ENCODE results near the gene DNAH8. TPM values are rescaled to one million over a fixed set of nuclear protein-coding genes. Genes with fewer than 3 reads are reported as not detected.

The DNAH8 gene
- total RNA-seq, 1 donor from 2014 or later = 0.05 TPM

GRCh38 chr6:39053854-39054576, 338.9 kb downstream of the DNAH8 start:
- peaks cover 3% of the 10 kb centered on the region for H3K4me1 Mint-ChIP-seq (ENCODE audit: low read depth)
- H3K4me3 Mint-ChIP-seq (ENCODE audit: unreplicated experiment) = no peak overlapping the region
- TF ChIP-seq CTCF (IDR thresholded peaks at IDR 0.05) = no peak
- H3K27me3 Mint-ChIP-seq (ENCODE audit: low read depth) = peaks cover 70% of the 10 kb centered on the region
- H3K27ac Mint-ChIP-seq (ENCODE audit: unreplicated experiment) = no peak overlapping the region
- peak; percentile 59 for DNase-seq (ENCODE audit: low spot score)
- no peaks in the 10 kb centered on the region for H3K36me3 Mint-ChIP-seq (ENCODE audit: low read depth)
- H3K9me3 Mint-ChIP-seq (ENCODE audit: low read depth) = no peaks in the 10 kb centered on the region

GRCh38 chr6:39054577-39055142, 339.5 kb downstream of the DNAH8 start:
- Mint-ChIP-seq H3K36me3 (ENCODE audit: low read depth) (no peaks in the 10 kb centered on the region), H3K4me1 (ENCODE audit: low read depth) (no peaks in the 10 kb centered on the region), H3K27me3 (ENCODE audit: low read depth) (peaks cover 68% of the 10 kb centered on the region), H3K27ac (ENCODE audit: unreplicated experiment) (no peak overlapping the region), H3K4me3 (ENCODE audit: unreplicated experiment) (no peak overlapping the region), H3K9me3 (ENCODE audit: low read depth) (no peaks in the 10 kb centered on the region)
- DNase-seq (ENCODE audit: low spot score) = peak; percentile 56
- no peak for TF ChIP-seq CTCF (IDR thresholded peaks at IDR 0.05)

- H3K9me3 Mint-ChIP-seq (ENCODE audit: low read depth) = no peaks in the 10 kb centered on the region
- TF ChIP-seq CTCF (IDR thresholded peaks at IDR 0.05) = no peak
- no peaks in the 10 kb centered on the region for H3K36me3 Mint-ChIP-seq (ENCODE audit: low read depth)
- H3K4me3 Mint-ChIP-seq (ENCODE audit: unreplicated experiment) = no peak overlapping the region
- peaks cover 68% of the 10 kb centered on the region for H3K27me3 Mint-ChIP-seq (ENCODE audit: low read depth)
- H3K27ac Mint-ChIP-seq (ENCODE audit: unreplicated experiment) = peak overlapping the region; percentile 43
- no peak for DNase-seq (ENCODE audit: low spot score)
- H3K4me1 Mint-ChIP-seq (ENCODE audit: low read depth) = no peaks in the 10 kb centered on the region
Observed at GRCh38 chr6:39055661-39056060, 340.6 kb downstream of the DNAH8 start.

- H3K27ac Mint-ChIP-seq (ENCODE audit: unreplicated experiment) = no peak overlapping the region
- H3K27me3 Mint-ChIP-seq (ENCODE audit: low read depth) = peaks cover 66% of the 10 kb centered on the region
- H3K36me3 Mint-ChIP-seq (ENCODE audit: low read depth) = no peaks in the 10 kb centered on the region
- no peak for DNase-seq (ENCODE audit: low spot score)
- no peak for TF ChIP-seq CTCF (IDR thresholded peaks at IDR 0.05)
- H3K4me1 Mint-ChIP-seq (ENCODE audit: low read depth) = no peaks in the 10 kb centered on the region
- no peak overlapping the region for H3K4me3 Mint-ChIP-seq (ENCODE audit: unreplicated experiment)
- no peaks in the 10 kb centered on the region for H3K9me3 Mint-ChIP-seq (ENCODE audit: low read depth)
Observed at GRCh38 chr6:39056191-39056590, 341.1 kb downstream of the DNAH8 start.

GRCh38 chr6:39056681-39057080, 341.6 kb downstream of the DNAH8 start:
- Mint-ChIP-seq H3K27ac (ENCODE audit: unreplicated experiment) (no peak overlapping the region), H3K36me3 (ENCODE audit: low read depth) (no peaks in the 10 kb centered on the region), H3K4me1 (ENCODE audit: low read depth) (no peaks in the 10 kb centered on the region), H3K27me3 (ENCODE audit: low read depth) (peaks cover 65% of the 10 kb centered on the region), H3K4me3 (ENCODE audit: unreplicated experiment) (no peak overlapping the region), H3K9me3 (ENCODE audit: low read depth) (no peaks in the 10 kb centered on the region)
- TF ChIP-seq CTCF (IDR thresholded peaks at IDR 0.05) = no peak
- no peak for DNase-seq (ENCODE audit: low spot score)

All from chondrocyte (in vitro differentiated cells).